ENCODE results near the gene PRAMEF15. TPM values are rescaled to one million over a fixed set of nuclear protein-coding genes. Genes with fewer than 3 reads are reported as not detected.
A peak's percentile ranks its signal among the peaks of the same experiment; 100 is the strongest.
"Not testable (repeated sequence)": the region's sequence is repeated elsewhere in the genome, so short reads cannot be mapped to it uniquely, and the experiment has no call there.

The PRAMEF15 gene
- not detected for total RNA-seq (2021; fragmentation: NEBNext Ultra II Directional; extraction: Animal tissue kit (Norgen Biotek cat#: 25700))
- long read RNA-seq, result 0 reads

- H3K9me3 Mint-ChIP-seq, result peaks cover 13% of the 10 kb centered on the region
- H3K36me3 Mint-ChIP-seq (ENCODE audit: low read depth); H3K27me3 Mint-ChIP-seq (ENCODE audit: insufficient read depth); H3K4me1 Mint-ChIP-seq (ENCODE audit: low read depth); H3K27ac Mint-ChIP-seq; H3K4me3 Mint-ChIP-seq; DNase-seq: not testable (repeated sequence)
Measured at GRCh38 chr1:13315281-13315680, at the start of gene PRAMEF15. TSS of gene PRAMEF15 (plus strand) at chr1:13315581. CDS start at chr1:13318408, 2,827 bp downstream.

- not testable (repeated sequence) for H3K27me3 Mint-ChIP-seq (ENCODE audit: insufficient read depth); H3K9me3 Mint-ChIP-seq; H3K27ac Mint-ChIP-seq; H3K36me3 Mint-ChIP-seq (ENCODE audit: low read depth); DNase-seq; H3K4me3 Mint-ChIP-seq; H3K4me1 Mint-ChIP-seq (ENCODE audit: low read depth)
Measured at GRCh38 chr1:13277016-13277415, 38.4 kb upstream of the PRAMEF15 start.

- H3K4me1 Mint-ChIP-seq (ENCODE audit: low read depth); H3K27me3 Mint-ChIP-seq (ENCODE audit: insufficient read depth); DNase-seq; H3K27ac Mint-ChIP-seq; H3K9me3 Mint-ChIP-seq; H3K4me3 Mint-ChIP-seq; H3K36me3 Mint-ChIP-seq (ENCODE audit: low read depth): not testable (repeated sequence)
- TF ChIP-seq CTCF (IDR thresholded peaks at IDR 0.05), result 0 out of 2 replicates have a peak, but pooled peaks have one; percentile 23
Measured at GRCh38 chr1:13279617-13280016, 35.8 kb upstream of the PRAMEF15 start.

- DNase-seq, result not testable (repeated sequence)
Measured at GRCh38 chr1:13285037-13285436, 30.3 kb upstream of the PRAMEF15 start, which contains the start of gene PRAMEF8. TSS of gene PRAMEF8 (minus strand) at chr1:13285137. CDS start at chr1:13284091, 1,046 bp downstream.

GRCh38 chr1:13289030-13289429 lies 26.4 kb upstream of the PRAMEF15 start:
- H3K27me3 Mint-ChIP-seq (ENCODE audit: insufficient read depth); H3K4me1 Mint-ChIP-seq (ENCODE audit: low read depth); H3K4me3 Mint-ChIP-seq; DNase-seq; H3K36me3 Mint-ChIP-seq (ENCODE audit: low read depth); H3K27ac Mint-ChIP-seq; H3K9me3 Mint-ChIP-seq: not testable (repeated sequence)

More at GRCh38 chr1:13285037-13285436, 30.3 kb upstream of the PRAMEF15 start, which contains the start of gene PRAMEF8:
- H3K9me3 Mint-ChIP-seq; H3K27me3 Mint-ChIP-seq (ENCODE audit: insufficient read depth); H3K27ac Mint-ChIP-seq; H3K4me1 Mint-ChIP-seq (ENCODE audit: low read depth); H3K4me3 Mint-ChIP-seq; H3K36me3 Mint-ChIP-seq (ENCODE audit: low read depth): not testable (repeated sequence)

GRCh38 chr1:13297216-13297931 lies 18.0 kb upstream of the PRAMEF15 start:
- H3K27me3 Mint-ChIP-seq (ENCODE audit: insufficient read depth); H3K36me3 Mint-ChIP-seq (ENCODE audit: low read depth); H3K4me3 Mint-ChIP-seq; H3K9me3 Mint-ChIP-seq; H3K4me1 Mint-ChIP-seq (ENCODE audit: low read depth); DNase-seq; H3K27ac Mint-ChIP-seq: not testable (repeated sequence)

- H3K9me3 Mint-ChIP-seq; H3K27ac Mint-ChIP-seq; H3K4me1 Mint-ChIP-seq (ENCODE audit: low read depth); DNase-seq; H3K4me3 Mint-ChIP-seq; H3K36me3 Mint-ChIP-seq (ENCODE audit: low read depth); H3K27me3 Mint-ChIP-seq (ENCODE audit: insufficient read depth): not testable (repeated sequence)
Measured at GRCh38 chr1:13298699-13299098, 16.7 kb upstream of the PRAMEF15 start.

- DNase-seq; H3K9me3 Mint-ChIP-seq; H3K4me1 Mint-ChIP-seq (ENCODE audit: low read depth); H3K27me3 Mint-ChIP-seq (ENCODE audit: insufficient read depth); H3K4me3 Mint-ChIP-seq; H3K27ac Mint-ChIP-seq; H3K36me3 Mint-ChIP-seq (ENCODE audit: low read depth): not testable (repeated sequence)
Measured at GRCh38 chr1:13302197-13302596, 13.2 kb upstream of the PRAMEF15 start.

GRCh38 chr1:13303239-13303638 lies 12.1 kb upstream of the PRAMEF15 start, which contains the start of gene PRAMEF33:
TSS of gene PRAMEF33 (plus strand) at chr1:13303539. CDS start at chr1:13305955, 2,416 bp downstream.
- DNase-seq; H3K9me3 Mint-ChIP-seq; H3K36me3 Mint-ChIP-seq (ENCODE audit: low read depth); H3K4me1 Mint-ChIP-seq (ENCODE audit: low read depth); H3K27me3 Mint-ChIP-seq (ENCODE audit: insufficient read depth); H3K27ac Mint-ChIP-seq; H3K4me3 Mint-ChIP-seq: not testable (repeated sequence)

GRCh38 chr1:13342496-13342895 lies 27.1 kb downstream of the PRAMEF15 start:
- H3K27me3 Mint-ChIP-seq (ENCODE audit: insufficient read depth); H3K27ac Mint-ChIP-seq: not testable (repeated sequence)

GRCh38 chr1:13347034-13347433 lies 31.7 kb downstream of the PRAMEF15 start, which contains the start of gene PRAMEF14:
TSS of gene PRAMEF14 (minus strand) at chr1:13347134. CDS start at chr1:13345314, 1,820 bp downstream.
- H3K9me3 Mint-ChIP-seq; H3K36me3 Mint-ChIP-seq (ENCODE audit: low read depth); H3K27ac Mint-ChIP-seq; H3K4me1 Mint-ChIP-seq (ENCODE audit: low read depth); DNase-seq; H3K27me3 Mint-ChIP-seq (ENCODE audit: insufficient read depth); H3K4me3 Mint-ChIP-seq: not testable (repeated sequence)

More at GRCh38 chr1:13342496-13342895, 27.1 kb downstream of the PRAMEF15 start:
- DNase-seq; H3K4me1 Mint-ChIP-seq (ENCODE audit: low read depth); H3K4me3 Mint-ChIP-seq; H3K36me3 Mint-ChIP-seq (ENCODE audit: low read depth); H3K9me3 Mint-ChIP-seq: not testable (repeated sequence)

GRCh38 chr1:13353476-13353875 lies 38.1 kb downstream of the PRAMEF15 start:
- not testable (repeated sequence) for H3K9me3 Mint-ChIP-seq; H3K4me1 Mint-ChIP-seq (ENCODE audit: low read depth); H3K27ac Mint-ChIP-seq

More at GRCh38 chr1:13353476-13353875, 38.1 kb downstream of the PRAMEF15 start:
- not testable (repeated sequence) for DNase-seq; H3K27me3 Mint-ChIP-seq (ENCODE audit: insufficient read depth); H3K36me3 Mint-ChIP-seq (ENCODE audit: low read depth); H3K4me3 Mint-ChIP-seq
